Kidney epithelial cell (primary cell): ENCODE measurements around the gene FOXO3B. TPM values are rescaled to one million over a fixed set of nuclear protein-coding genes. Genes with fewer than 3 reads are reported as not detected.

Source experiments
- total RNA-seq: library from RNA; depleted of rRNA; stranded (reverse); fragments of >200 nt; gene quantifications from 2 replicates; pipeline ENCODE4 v1.2.3, GENCODE V29; 2015

FOXO3B gene
- total RNA-seq, 1 donor from 2014 or later: 18.2 TPM

Other genes with a start within 250 kb of the FOXO3B start
- gene LGALS9C, start 205.5 kb downstream of the FOXO3B start, total RNA-seq: not detected in 2 replicates
- gene TBC1D28, start 37.9 kb downstream of the FOXO3B start, total RNA-seq: not detected in 2 replicates
- gene FBXW10, start 61.7 kb upstream of the FOXO3B start, total RNA-seq: not detected in 2 replicates
- 32.9 and 48.3 TPM in 2 replicates for gene TVP23B, start 98.9 kb upstream of the FOXO3B start, total RNA-seq
- gene PRPSAP2, start 175.8 kb upstream of the FOXO3B start, total RNA-seq: 33.2 and 43.0 TPM in 2 replicates